ENCODE data around the gene NSL1. TPM values are rescaled to one million over a fixed set of nuclear protein-coding genes. Genes with fewer than 3 reads are reported as not detected.
"Not testable (repeated sequence)": the region's sequence is repeated elsewhere in the genome, so short reads cannot be mapped to it uniquely, and the experiment has no call there.

NSL1 gene
- total and polyA plus RNA-seq, 9 of the 15 experiments (the other 6 are each of a cell fraction or from before 2014, with no cell fraction given), result 53.5 to 108 (median 59.1) TPM

DNA sequence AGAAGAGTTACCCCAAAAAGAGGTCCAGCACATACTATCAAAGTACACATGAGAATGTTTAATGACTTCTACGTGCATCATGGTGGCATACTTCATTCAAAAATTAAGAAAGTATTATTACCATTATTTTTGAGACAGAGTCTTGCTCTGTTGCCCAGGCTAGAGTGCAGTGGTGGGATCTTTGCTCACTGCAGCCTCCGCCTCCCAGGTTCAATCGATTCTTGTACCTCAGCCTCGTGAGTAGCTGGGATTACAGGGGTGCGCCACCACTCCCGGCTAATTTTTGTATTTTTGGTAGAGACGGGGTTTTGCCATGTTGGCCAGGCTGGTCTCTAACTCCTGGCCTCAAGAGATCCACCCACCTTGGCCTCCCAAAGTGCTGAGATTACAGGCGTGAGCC is 79.6 kb downstream of the NSL1 start:
- POLR2A ChIA-PET, result not testable (repeated sequence)
- WGBS (ENCODE audit: insufficient coverage, low coverage, missing lambda C conversion rate), result 21% methylated on average over 8 of the region's 8 CpGs

DNA sequence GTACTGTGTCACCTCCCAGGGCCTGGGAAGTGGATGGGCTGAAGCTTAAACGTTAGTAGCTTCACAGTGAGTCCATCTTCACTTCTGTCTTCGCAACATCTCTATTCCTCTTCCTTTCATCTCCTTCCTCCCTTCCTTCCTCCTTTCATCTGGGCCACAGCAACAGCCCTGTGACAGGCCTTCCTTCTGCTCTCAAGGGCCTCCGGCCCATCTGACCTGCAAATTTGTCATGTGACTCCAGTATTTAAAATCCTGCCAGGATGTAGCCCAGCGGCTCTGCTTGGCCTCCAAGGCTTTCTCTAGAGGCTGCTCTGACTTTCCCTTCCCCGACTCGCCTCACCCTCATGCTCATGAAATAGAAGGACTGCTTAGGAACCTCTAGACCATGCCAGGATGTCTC is 81.0 kb downstream of the NSL1 start:
- Histone ChIP-seq H3K27ac (ENCODE audit: extremely low read depth, low read depth, low read length) (no peak overlapping the region), H3K9ac (ENCODE audit: insufficient read depth in 1 of 2, low read depth in 2 of 2, low read length in 2 of 2) (no peak overlapping the region; a peak in 1 of 4 replicates), H3K4me3 (no peak overlapping the region), H3K27me3 (ENCODE audit: control insufficient read depth in 2 of 2, insufficient read depth in 2 of 2, low read length in 2 of 2) (peaks cover 6 to 10% of the 10 kb centered on the region in 2 experiments; a peak in 3 of 5 replicates), H3K79me2 (ENCODE audit: control insufficient read depth, insufficient read depth, low read length) (no peaks in the 10 kb centered on the region), H3K4me1 (replicated peaks in 1 of 2; ENCODE audit: control insufficient read depth in 2 of 2, insufficient read depth in 2 of 2, low read length in 2 of 2) (no peaks in the 10 kb centered on the region), H3K9me1 (ENCODE audit: control insufficient read depth, insufficient read depth, low read length) (no peaks in the 10 kb centered on the region), H4K20me1 (replicated peaks; ENCODE audit: control insufficient read depth, insufficient read depth, low read length) (no peaks in the 10 kb centered on the region), H2AFZ (ENCODE audit: low read depth, low read length) (no peak overlapping the region), H3K36me3 (ENCODE audit: control insufficient read depth, insufficient read depth, low read length) (no peaks in the 10 kb centered on the region), H3K4me2 (ENCODE audit: insufficient read depth, low read length) (no peak overlapping the region), H3K9me3 (replicated peaks; ENCODE audit: control insufficient read depth, insufficient read depth, low read depth, low read length) (no peaks in the 10 kb centered on the region)
- in situ Hi-C loops (cut with MboI), result no loop called here
- ChIA-PET POLR2A (interaction anchor here (0.6 to 1.3 kb wide), 2 partner anchors 11 to 39 kb away, joined by 3 to 5 read pairs; partner anchors contain the start of gene BATF3), CTCF (ENCODE audit: low intra/inter-chr PET ratio) (no interaction called here)
- DNase-seq (ENCODE audit: extremely low read depth in 1 of 4, low spot score in 3 of 4) (no peak), ATAC-seq (peak; percentile 53), FAIRE-seq (no peak)
- TF ChIP-seq, protein P1, sequence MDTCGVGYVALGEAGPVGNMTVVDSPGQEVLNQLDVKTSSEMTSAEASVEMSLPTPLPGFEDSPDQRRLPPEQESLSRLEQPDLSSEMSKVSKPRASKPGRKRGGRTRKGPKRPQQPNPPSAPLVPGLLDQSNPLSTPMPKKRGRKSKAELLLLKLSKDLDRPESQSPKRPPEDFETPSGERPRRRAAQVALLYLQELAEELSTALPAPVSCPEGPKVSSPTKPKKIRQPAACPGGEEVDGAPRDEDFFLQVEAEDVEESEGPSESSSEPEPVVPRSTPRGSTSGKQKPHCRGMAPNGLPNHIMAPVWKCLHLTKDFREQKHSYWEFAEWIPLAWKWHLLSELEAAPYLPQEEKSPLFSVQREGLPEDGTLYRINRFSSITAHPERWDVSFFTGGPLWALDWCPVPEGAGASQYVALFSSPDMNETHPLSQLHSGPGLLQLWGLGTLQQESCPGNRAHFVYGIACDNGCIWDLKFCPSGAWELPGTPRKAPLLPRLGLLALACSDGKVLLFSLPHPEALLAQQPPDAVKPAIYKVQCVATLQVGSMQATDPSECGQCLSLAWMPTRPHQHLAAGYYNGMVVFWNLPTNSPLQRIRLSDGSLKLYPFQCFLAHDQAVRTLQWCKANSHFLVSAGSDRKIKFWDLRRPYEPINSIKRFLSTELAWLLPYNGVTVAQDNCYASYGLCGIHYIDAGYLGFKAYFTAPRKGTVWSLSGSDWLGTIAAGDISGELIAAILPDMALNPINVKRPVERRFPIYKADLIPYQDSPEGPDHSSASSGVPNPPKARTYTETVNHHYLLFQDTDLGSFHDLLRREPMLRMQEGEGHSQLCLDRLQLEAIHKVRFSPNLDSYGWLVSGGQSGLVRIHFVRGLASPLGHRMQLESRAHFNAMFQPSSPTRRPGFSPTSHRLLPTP (IDR thresholded peaks at IDR 0.05; ENCODE audit: borderline replicate concordance, extremely low read depth, insufficient read length), result no peak
- TF ChIP-seq, protein P2, sequence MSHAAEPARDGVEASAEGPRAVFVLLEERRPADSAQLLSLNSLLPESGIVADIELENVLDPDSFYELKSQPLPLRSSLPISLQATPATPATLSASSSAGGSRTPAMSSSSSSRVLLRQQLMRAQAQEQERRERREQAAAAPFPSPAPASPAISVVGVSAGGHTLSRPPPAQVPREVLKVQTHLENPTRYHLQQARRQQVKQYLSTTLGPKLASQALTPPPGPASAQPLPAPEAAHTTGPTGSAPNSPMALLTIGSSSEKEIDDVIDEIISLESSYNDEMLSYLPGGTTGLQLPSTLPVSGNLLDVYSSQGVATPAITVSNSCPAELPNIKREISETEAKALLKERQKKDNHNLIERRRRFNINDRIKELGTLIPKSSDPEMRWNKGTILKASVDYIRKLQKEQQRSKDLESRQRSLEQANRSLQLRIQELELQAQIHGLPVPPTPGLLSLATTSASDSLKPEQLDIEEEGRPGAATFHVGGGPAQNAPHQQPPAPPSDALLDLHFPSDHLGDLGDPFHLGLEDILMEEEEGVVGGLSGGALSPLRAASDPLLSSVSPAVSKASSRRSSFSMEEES (CRISPR knock-in tag; IDR thresholded peaks at IDR 0.05), result peak; percentile 82
- TF ChIP-seq POLR2B (IDR thresholded peaks at IDR 0.05; ENCODE audit: low read depth, partially characterized antibody), result no peak
- TF ChIP-seq ZNF263 (CRISPR knock-in tag; IDR thresholded peaks at IDR 0.05; ENCODE audit: borderline replicate concordance), result peak; percentile 43; the same call in 1 of the 2 replicates
- TF ChIP-seq, protein P3, sequence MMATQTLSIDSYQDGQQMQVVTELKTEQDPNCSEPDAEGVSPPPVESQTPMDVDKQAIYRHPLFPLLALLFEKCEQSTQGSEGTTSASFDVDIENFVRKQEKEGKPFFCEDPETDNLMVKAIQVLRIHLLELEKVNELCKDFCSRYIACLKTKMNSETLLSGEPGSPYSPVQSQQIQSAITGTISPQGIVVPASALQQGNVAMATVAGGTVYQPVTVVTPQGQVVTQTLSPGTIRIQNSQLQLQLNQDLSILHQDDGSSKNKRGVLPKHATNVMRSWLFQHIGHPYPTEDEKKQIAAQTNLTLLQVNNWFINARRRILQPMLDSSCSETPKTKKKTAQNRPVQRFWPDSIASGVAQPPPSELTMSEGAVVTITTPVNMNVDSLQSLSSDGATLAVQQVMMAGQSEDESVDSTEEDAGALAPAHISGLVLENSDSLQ (IDR thresholded peaks at IDR 0.05), result no peak
- intact Hi-C loops (cut with micrococcal nuclease), result no loop called here
- WGBS (ENCODE audit: insufficient coverage, low coverage, missing lambda C conversion rate), result 12% methylated on average over 6 of the region's 6 CpGs
- no TSS peak for BruUV-seq (replicated peaks)

More for the DNA sequence above, 79.6 kb downstream of the NSL1 start:
- H3K4me2 ChIP-seq (ENCODE audit: insufficient read depth, low read length); H3K4me1 ChIP-seq (replicated peaks in 1 of 2; ENCODE audit: control insufficient read depth in 2 of 2, insufficient read depth in 2 of 2, low read length in 2 of 2); H3K36me3 ChIP-seq (ENCODE audit: control insufficient read depth, insufficient read depth, low read length); H3K4me3 ChIP-seq; H2AFZ ChIP-seq (ENCODE audit: low read depth, low read length); CTCF ChIA-PET (ENCODE audit: low intra/inter-chr PET ratio); H4K20me1 ChIP-seq (replicated peaks; ENCODE audit: control insufficient read depth, insufficient read depth, low read length); DNase-seq (ENCODE audit: extremely low read depth in 1 of 4, low spot score in 3 of 4); H3K27ac ChIP-seq (ENCODE audit: extremely low read depth, low read depth, low read length); H3K27me3 ChIP-seq (ENCODE audit: control insufficient read depth in 2 of 2, insufficient read depth in 2 of 2, low read length in 2 of 2); in situ Hi-C loops (cut with MboI); H3K9me3 ChIP-seq (replicated peaks; ENCODE audit: control insufficient read depth, insufficient read depth, low read depth, low read length); FAIRE-seq; intact Hi-C loops (cut with micrococcal nuclease); H3K9ac ChIP-seq (ENCODE audit: insufficient read depth in 1 of 2, low read depth in 2 of 2, low read length in 2 of 2); ATAC-seq; H3K9me1 ChIP-seq (ENCODE audit: control insufficient read depth, insufficient read depth, low read length); H3K79me2 ChIP-seq (ENCODE audit: control insufficient read depth, insufficient read depth, low read length); BruUV-seq (replicated peaks): not testable (repeated sequence)

Data from K562 (cell line).